GM23248 (cell line): ENCODE results near the gene PRICKLE2. TPM values are rescaled to one million over a fixed set of nuclear protein-coding genes. Genes with fewer than 3 reads are reported as not detected.

ENCODE experiments used
- DNase-seq: peaks from one replicate; pipeline ENCODE4 v3.0.0-alpha.2; 2015
- H2AFZ ChIP-seq: fragments of 200-600 bp; sonication (generic); 2 replicates; pipeline ENCODE4 v1.6.1; 2016; ENCODE audit warnings: antibody characterized with exemption
- H3F3A ChIP-seq: fragments of 200-600 bp; sonication (generic); 2 replicates; pipeline ENCODE4 v1.6.1; 2016; ENCODE audit warnings: mild to moderate bottlenecking, antibody characterized with exemption, mixed run types; ENCODE audit not compliant: insufficient read depth
- H3K27ac ChIP-seq: fragments of 200-600 bp; sonication (generic); 2 replicates; pipeline ENCODE4 v1.5.1; 2016; ENCODE audit warnings: mild to moderate bottlenecking
- H3K27me3 ChIP-seq: fragments of 200-600 bp; sonication (generic); replicated peaks from 2 replicates; pipeline ENCODE4 v1.6.1; 2016; ENCODE audit warnings: mild to moderate bottlenecking; ENCODE audit not compliant: insufficient read depth
- H3K36me3 ChIP-seq: fragments of 200-600 bp; sonication (generic); 2 replicates; pipeline ENCODE4 v1.6.1; 2016; ENCODE audit warnings: low read depth, mild to moderate bottlenecking
- H3K4me1 ChIP-seq: fragments of 200-600 bp; sonication (generic); 2 replicates; pipeline ENCODE4 v1.6.1; 2016; ENCODE audit warnings: mild to moderate bottlenecking; ENCODE audit not compliant: insufficient read depth
- H3K4me2 ChIP-seq: fragments of 200-600 bp; sonication (generic); one replicate; pipeline ENCODE4 v1.6.1; 2016; ENCODE audit warnings: mild to moderate bottlenecking; ENCODE audit not compliant: unreplicated experiment
- H3K4me3 ChIP-seq: fragments of 200-600 bp; sonication (generic); 2 replicates; pipeline ENCODE4 v1.5.1; 2016; ENCODE audit warnings: mild to moderate bottlenecking
- H3K79me2 ChIP-seq: fragments of 200-600 bp; sonication (generic); 2 replicates; pipeline ENCODE4 v1.6.1; 2016; ENCODE audit warnings: mild to moderate bottlenecking; ENCODE audit not compliant: insufficient read depth
- H3K9ac ChIP-seq: fragments of 200-600 bp; sonication (generic); 2 replicates; pipeline ENCODE4 v1.6.1; 2016; ENCODE audit warnings: mild to moderate bottlenecking
- H3K9me2 ChIP-seq: fragments of 200-600 bp; sonication (generic); 2 replicates; pipeline ENCODE4 v1.6.1; 2016; ENCODE audit warnings: mixed run types, mild to moderate bottlenecking, moderate library complexity; ENCODE audit not compliant: insufficient read depth
- H3K9me3 ChIP-seq: fragments of 200-600 bp; sonication (generic); one replicate; pipeline ENCODE4 v1.6.1; 2017; ENCODE audit warnings: low read depth
- H4K20me1 ChIP-seq: fragments of 200-600 bp; sonication (generic); 2 replicates; pipeline ENCODE4 v1.6.0; 2016; ENCODE audit not compliant: insufficient read depth
- EZH2 ChIP-seq: fragments of 200-600 bp; sonication (generic); IDR thresholded peaks from 2 replicates; pipeline ENCODE4 v1.6.1; 2018; ENCODE audit warnings: antibody characterized with exemption, mild to moderate bottlenecking; ENCODE audit not compliant: insufficient read depth, poor library complexity, severe bottlenecking
- EZH2phosphoT487 ChIP-seq: fragments of 200-600 bp; sonication (generic); IDR thresholded peaks from 2 replicates; pipeline ENCODE4 v1.6.1; 2018; ENCODE audit warnings: antibody characterized with exemption, moderate library complexity, mild to moderate bottlenecking, low read depth; ENCODE audit not compliant: insufficient read depth
- WGBS, 2 experiments: methylation state at CpG; one replicate each; pipeline ENCODE4 v1.1.6; 2015 to 2017; ENCODE audit warnings: low lambda C conversion rate in 2 of 2, low coverage in 1 of 2; ENCODE audit errors: missing lambda C conversion rate in 2 of 2; 5-methylcytosine and 5-hydroxymethylcytosine counted together
- in situ Hi-C: fragments of 300-500 bp; cut with MboI; formaldehyde crosslinking; loops from 2 replicates; pipeline ENCODE4 v1.15.0; 2020
- polyA plus RNA-seq: library from polyadenylated mRNA; unstranded; fragments of >200 nt; fragmentation: Nextera tagmentation; extraction: Ambion mirVana; gene quantifications from 2 replicates; pipeline ENCODE4 v1.2.1, GENCODE V29; 2016
- total RNA-seq: library from RNA; depleted of rRNA; stranded (reverse); fragments of >200 nt; shearing (Covaris generic); gene quantifications from 2 replicates; pipeline ENCODE4 v1.2.3, GENCODE V29; 2014

PRICKLE2 gene
- total and polyA plus RNA-seq, 2 experiments from 2014 or later = 7.3 to 19.6 TPM

DNA sequence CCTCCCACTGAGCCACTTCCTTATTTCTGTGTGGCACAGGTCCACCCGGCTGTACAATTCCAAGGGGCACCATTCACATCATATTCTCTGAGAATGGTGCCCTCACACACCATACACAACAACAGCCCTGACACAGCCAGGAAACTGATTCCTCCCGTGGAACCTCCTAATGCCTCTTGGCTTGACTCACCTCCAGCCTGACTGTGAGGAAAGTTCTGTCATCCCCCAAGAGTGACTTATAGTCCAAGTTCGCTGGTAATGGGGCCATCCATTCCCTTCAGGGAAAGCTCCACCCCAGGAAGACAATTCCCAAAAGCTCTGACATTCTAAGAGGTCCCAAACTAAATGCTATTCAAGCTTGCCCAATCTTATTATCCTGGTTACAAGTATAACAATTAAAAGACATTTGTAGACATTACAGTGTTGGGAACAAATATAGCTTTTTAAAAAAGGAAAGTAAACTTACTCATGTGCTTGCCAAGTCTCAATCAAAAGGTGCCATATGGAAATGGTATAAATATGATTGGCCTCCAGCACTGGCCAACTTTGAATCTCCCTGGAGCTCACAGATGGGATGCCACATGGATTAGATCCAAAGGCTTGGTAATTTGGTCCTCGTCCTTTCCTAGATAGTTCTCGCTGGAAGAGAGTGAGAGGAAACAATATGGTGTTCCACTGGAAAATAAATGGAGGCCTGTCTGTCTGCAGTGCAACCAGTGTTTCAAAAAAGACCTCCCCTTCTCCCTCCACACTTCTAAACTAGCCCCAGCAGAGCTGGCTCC, 145.7 kb downstream of the PRICKLE2 start:
- no peaks in the 10 kb centered on the region for H3K9me2 ChIP-seq
- no peak overlapping the region for H3K27ac ChIP-seq
- H3K9ac ChIP-seq = no peak overlapping the region
- no peaks in the 10 kb centered on the region for H4K20me1 ChIP-seq
- TF ChIP-seq EZH2 = no peak
- TF ChIP-seq EZH2phosphoT487 = no peak
- peaks cover 9% of the 10 kb centered on the region for H3K4me1 ChIP-seq
- in situ Hi-C loops = no loop called here
- no peaks in the 10 kb centered on the region for H3K79me2 ChIP-seq
- H3K9me3 ChIP-seq = no peaks in the 10 kb centered on the region
- H3F3A ChIP-seq = peaks cover 7% of the 10 kb centered on the region; the same call in 1 of the 2 replicates
- no peak overlapping the region for H3K4me3 ChIP-seq
- H3K27me3 ChIP-seq = no peaks in the 10 kb centered on the region
- no peak overlapping the region for H3K4me2 ChIP-seq
- DNase-seq = peak; percentile 81
- H3K36me3 ChIP-seq = no peaks in the 10 kb centered on the region
- no peak overlapping the region for H2AFZ ChIP-seq
- 45 to 53% methylated on average over 5 of the region's 5 CpGs for WGBS, 2 experiments

- DNase-seq = no peak
- no peak overlapping the region for H3K9ac ChIP-seq
- 68 to 70% methylated on average over 4 of the region's 4 CpGs for WGBS, 2 experiments
Observed at GRCh38 chr3:64078966-64079365, 146.3 kb downstream of the PRICKLE2 start.

GRCh38 chr3:64074895-64075679, 150.2 kb downstream of the PRICKLE2 start:
- Histone ChIP-seq H3K4me3 (no peak overlapping the region), H3K9me3 (no peaks in the 10 kb centered on the region), H3F3A (peaks cover 7% of the 10 kb centered on the region; the same call in 1 of the 2 replicates), H3K4me1 (peaks cover 9% of the 10 kb centered on the region), H3K9ac (no peak overlapping the region), H4K20me1 (no peaks in the 10 kb centered on the region), H3K27ac (no peak overlapping the region), H3K4me2 (no peak overlapping the region), H3K27me3 (no peaks in the 10 kb centered on the region), H2AFZ (no peak overlapping the region), H3K79me2 (no peaks in the 10 kb centered on the region), H3K36me3 (no peaks in the 10 kb centered on the region), H3K9me2 (no peaks in the 10 kb centered on the region)
- no peak for TF ChIP-seq EZH2
- TF ChIP-seq EZH2phosphoT487 = no peak
- DNase-seq = no peak
- in situ Hi-C loops = no loop called here
- WGBS, 2 experiments = 90 to 95% methylated on average over 6 of the region's 6 CpGs

More at GRCh38 chr3:64078966-64079365, 146.3 kb downstream of the PRICKLE2 start:
- no peak for TF ChIP-seq EZH2phosphoT487
- TF ChIP-seq EZH2 = no peak
- H3K4me2 ChIP-seq = no peak overlapping the region
- no peak overlapping the region for H3K4me3 ChIP-seq
- no peaks in the 10 kb centered on the region for H3K9me3 ChIP-seq
- H3K27me3 ChIP-seq = no peaks in the 10 kb centered on the region
- 0 out of 2 replicates have a peak, but pooled peaks cover under 1% of the 10 kb centered on the region for H3F3A ChIP-seq
- no peak overlapping the region for H3K27ac ChIP-seq
- peaks cover 9% of the 10 kb centered on the region for H3K4me1 ChIP-seq
- H3K9me2 ChIP-seq = no peaks in the 10 kb centered on the region
- no peaks in the 10 kb centered on the region for H4K20me1 ChIP-seq
- no peaks in the 10 kb centered on the region for H3K36me3 ChIP-seq
- no peak overlapping the region for H2AFZ ChIP-seq
- no peaks in the 10 kb centered on the region for H3K79me2 ChIP-seq
- in situ Hi-C loops = no loop called here

DNA sequence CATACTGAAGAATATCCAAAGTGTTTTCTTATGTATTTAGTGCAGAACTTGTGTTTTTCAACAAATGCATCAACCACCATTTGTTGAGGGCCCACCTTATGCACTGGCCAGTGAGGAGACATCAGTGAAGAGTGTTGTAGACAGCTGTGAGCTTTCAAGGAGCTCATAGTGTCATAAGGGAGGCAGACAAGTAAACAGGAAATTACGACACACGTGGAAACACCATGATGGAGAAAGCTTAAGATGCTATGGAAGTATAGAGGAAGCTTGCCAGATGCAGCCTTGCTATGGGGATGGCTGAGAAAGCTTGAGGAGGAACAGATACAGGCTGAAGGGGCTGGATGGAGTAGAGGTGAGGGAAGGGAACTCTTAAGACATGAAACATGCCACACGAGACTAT, 151.2 kb downstream of the PRICKLE2 start:
- Histone ChIP-seq H3K27ac (no peak overlapping the region), H3K4me1 (peaks cover 2% of the 10 kb centered on the region; the same call in 1 of the 2 replicates), H4K20me1 (no peaks in the 10 kb centered on the region), H3K4me3 (no peak overlapping the region), H3K9ac (no peak overlapping the region), H3F3A (peaks cover 7% of the 10 kb centered on the region; the same call in 1 of the 2 replicates), H2AFZ (no peak overlapping the region), H3K36me3 (no peaks in the 10 kb centered on the region), H3K4me2 (no peak overlapping the region), H3K9me3 (no peaks in the 10 kb centered on the region), H3K9me2 (no peaks in the 10 kb centered on the region), H3K79me2 (no peaks in the 10 kb centered on the region), H3K27me3 (no peaks in the 10 kb centered on the region)
- DNase-seq = peak; percentile 35
- 71 to 77% methylated on average over 3 of the region's 3 CpGs for WGBS, 2 experiments
- in situ Hi-C loops = no loop called here
- TF ChIP-seq EZH2phosphoT487 = no peak
- no peak for TF ChIP-seq EZH2
